GM18867 (cell line): ENCODE results near the gene STRA8.

Source experiments
- ATAC-seq: cut with Tn5 transposase; IDR thresholded peaks from one replicate; pipeline ENCODE4 v1.9.1; 2021; ENCODE audit warnings: mild to moderate bottlenecking, moderate library complexity; ENCODE audit not compliant: unreplicated experiment

Gene STRA8

DNA sequence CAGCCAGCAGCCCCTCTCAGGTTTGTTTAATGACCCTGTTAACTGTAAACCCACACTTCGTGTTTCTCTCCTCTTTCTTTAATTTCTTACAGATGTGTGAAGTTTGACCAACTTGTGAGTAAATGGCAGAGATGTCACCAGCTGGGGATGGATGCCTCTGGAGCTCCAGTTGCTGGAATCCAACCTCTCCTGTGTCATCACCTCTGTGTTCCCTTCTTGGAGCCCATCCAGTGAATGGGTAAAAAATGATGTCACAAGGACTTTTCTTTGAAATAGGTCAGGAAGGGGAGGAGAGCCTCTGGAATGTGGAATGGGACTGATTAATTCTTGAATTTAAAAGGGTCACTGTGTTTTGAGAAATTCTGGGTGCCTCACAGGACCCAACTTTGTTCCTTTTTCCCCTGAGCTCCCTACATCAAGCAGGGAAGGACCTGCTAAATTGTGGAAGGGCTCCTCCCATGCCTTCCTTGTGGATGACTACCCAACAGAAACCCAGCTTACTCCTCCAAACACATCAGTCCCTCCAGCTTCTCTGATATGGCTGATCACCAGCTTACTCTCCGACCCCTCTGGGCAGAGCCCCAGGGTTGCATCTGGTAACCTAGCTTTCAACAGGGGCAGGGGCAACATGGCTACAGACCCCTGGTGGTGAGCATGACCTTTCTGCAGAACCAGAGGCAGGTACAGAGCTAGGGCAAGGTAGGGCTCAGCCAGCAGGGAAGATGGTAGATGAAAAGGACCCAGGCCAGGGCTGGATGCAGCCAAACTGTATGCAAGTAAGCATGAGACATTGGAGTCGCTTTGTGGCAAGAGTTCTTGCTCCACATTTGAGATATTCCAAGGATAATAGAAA lies 67.5 kb downstream of the STRA8 start:
- no peak for ATAC-seq
